Lung (tissue), 12 donors: ENCODE data around the gene TAS1R1. TPM values are rescaled to one million over a fixed set of nuclear protein-coding genes. Genes with fewer than 3 reads are reported as not detected.

Experiments used
- ATAC-seq: fragments of 200-7000 bp; cut with Tn5 transposase; one replicate; pipeline ENCODE4 v1.9.1; 2020; ENCODE audit warnings: moderate number of reproducible peaks; ENCODE audit not compliant: insufficient read depth, low FRiP score
- DNase-seq, 3 donors: peaks; one replicate each; pipeline ENCODE4 v3.0.0-alpha.2; 2013 to 2017
- H3K27ac ChIP-seq, 2 donors: one replicate each; pipeline ENCODE4 v1.5.1; 2013; ENCODE audit warnings: mild to moderate bottlenecking in 2 of 2, moderate library complexity in 2 of 2, control low read depth in 1 of 2, inconsistent platforms in 1 of 2, low read depth in 1 of 2, low read length in 1 of 2
- H3K27me3 ChIP-seq, 3 donors: one replicate each; pipeline ENCODE4 v1.5.1; 2013; ENCODE audit warnings: low read length in 2 of 3; ENCODE audit not compliant: control insufficient read depth in 3 of 3, insufficient read depth in 3 of 3
- H3K36me3 ChIP-seq, 4 donors: one replicate each; pipeline ENCODE4 v1.5.1; 2013; ENCODE audit warnings: low read length in 4 of 4, mild to moderate bottlenecking in 1 of 4, moderate library complexity in 1 of 4; ENCODE audit not compliant: control insufficient read depth in 4 of 4, insufficient read depth in 4 of 4
- H3K4me1 ChIP-seq, 5 donors: one replicate each; pipeline ENCODE4 v1.5.1; 2013; ENCODE audit warnings: low read length in 5 of 5, mild to moderate bottlenecking in 2 of 5, moderate library complexity in 1 of 5; ENCODE audit not compliant: control insufficient read depth in 5 of 5, insufficient read depth in 5 of 5
- H3K4me3 ChIP-seq: one replicate; pipeline ENCODE4 v1.5.1; 2013; ENCODE audit warnings: mild to moderate bottlenecking, control low read depth, moderate library complexity
- H3K9ac ChIP-seq, 2 donors: one replicate each; pipeline ENCODE4 v1.5.1; 2013; ENCODE audit warnings: low read length in 2 of 2, control low read depth in 1 of 2; ENCODE audit not compliant: insufficient read depth in 1 of 2
- H3K9me3 ChIP-seq, 4 donors: one replicate each; pipeline ENCODE4 v1.5.1; 2013; ENCODE audit warnings: low read length in 3 of 4, mild to moderate bottlenecking in 1 of 4, moderate library complexity in 1 of 4; ENCODE audit not compliant: control insufficient read depth in 4 of 4, insufficient read depth in 3 of 4
- CTCF ChIP-seq: IDR thresholded peaks from 2 replicates; pipeline ENCODE4 v1.5.1; 2012; ENCODE audit warnings: mild to moderate bottlenecking; ENCODE audit errors: control extremely low read depth, extremely low read depth
- WGBS, 2 donors: extraction: QIAGEN DNeasy Blood & Tissue Kit; methylation state at CpG; one replicate each; pipeline ENCODE4 v1.1.7; 2013; 5-methylcytosine and 5-hydroxymethylcytosine counted together
- polyA plus RNA-seq, 2 donors: library from polyadenylated mRNA; stranded (reverse); fragments of 200-250 nt; gene quantifications; one replicate each; pipeline ENCODE4 v1.2.1, GENCODE V29; 2013
- total RNA-seq, 2 donors: library from RNA; depleted of rRNA in 1 of 2; stranded (reverse); fragments of >200 nt in 1 of 2; gene quantifications; one replicate each; pipeline ENCODE4 v1.2.1, GENCODE V29; 2014 to 2021
- donor health status: control.
- donor health status: control.
- donor health status: Bipolar disorder and iron deficiency.
- donor health status: healthy.
- donor health status: DM: yes; HTN: yes; CAD: no.

TAS1R1 gene
- total and polyA plus RNA-seq, 4 donors = 0.02 to 0.51 (median 0.15) TPM

DNA sequence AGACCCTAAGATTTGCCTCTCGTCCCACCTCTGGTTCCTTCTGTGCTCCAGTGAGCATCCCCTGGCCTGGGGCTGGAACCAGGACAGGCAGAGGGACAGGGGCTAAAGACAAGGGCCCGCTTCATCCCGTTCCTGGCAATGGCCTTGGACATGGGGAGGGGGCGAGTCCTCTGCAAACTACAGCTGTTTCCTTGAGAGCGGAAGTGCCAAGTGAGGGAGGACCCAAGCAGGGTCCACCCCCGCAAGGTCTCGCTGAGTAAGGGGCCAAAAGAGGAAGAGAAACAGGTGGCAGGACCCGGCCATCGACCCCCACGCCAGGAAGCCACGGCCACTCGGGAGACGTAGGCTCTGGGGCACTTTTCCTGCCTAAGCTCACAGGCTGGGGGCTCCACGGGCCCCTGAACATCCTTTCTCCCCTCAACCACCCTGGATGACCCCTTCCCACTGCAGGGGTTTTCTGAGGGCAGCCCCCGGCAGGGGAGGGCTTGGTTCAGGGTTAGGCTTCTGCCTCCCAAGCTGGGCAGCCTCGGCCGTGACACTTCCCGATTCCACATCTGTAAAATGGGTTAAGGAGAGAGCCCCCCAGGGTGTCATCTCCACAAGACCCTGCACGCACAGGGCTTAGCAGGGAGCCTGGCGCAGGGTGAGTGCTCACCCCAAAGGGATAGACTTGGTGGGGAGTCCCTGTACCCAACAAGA, 45.7 kb upstream of the TAS1R1 start:
- no peak for ATAC-seq
- H3K9ac ChIP-seq = no peak overlapping the region
- 30 to 61% methylated on average over 20 of the region's 20 CpGs for WGBS, 2 donors

DNA sequence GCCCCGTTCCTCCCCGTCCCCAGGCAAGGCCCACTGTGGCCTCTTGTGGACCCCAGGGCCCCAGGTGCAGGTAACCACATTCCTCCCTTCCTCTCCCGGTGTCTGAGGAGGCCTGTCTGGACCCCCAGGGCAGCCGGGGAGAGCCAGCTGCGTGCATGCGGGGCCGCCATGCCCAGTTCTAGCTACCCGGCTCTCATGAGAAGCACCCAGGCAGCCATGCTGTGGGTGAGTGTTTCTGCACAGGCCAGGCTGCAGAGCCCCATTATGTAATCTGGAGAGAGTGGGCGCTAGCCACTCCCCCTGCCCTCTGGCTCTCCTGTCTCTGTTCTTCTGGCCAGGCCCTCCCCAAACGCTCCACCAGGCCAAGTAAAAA, 45.2 kb upstream of the TAS1R1 start:
- ATAC-seq = no peak
- H3K9ac ChIP-seq = no peak overlapping the region
- 61 to 72% methylated on average over 6 to 10 of the region's 10 CpGs for WGBS, 2 donors
- H3K27ac ChIP-seq = no peak overlapping the region
- no peaks in the 10 kb centered on the region for H3K9me3 ChIP-seq
- no peak overlapping the region for H3K4me3 ChIP-seq
- no peak for DNase-seq
- H3K27me3 ChIP-seq = no peaks in the 10 kb centered on the region
- H3K4me1 ChIP-seq = no peaks in the 10 kb centered on the region
- no peaks in the 10 kb centered on the region for H3K36me3 ChIP-seq
- no peak for TF ChIP-seq CTCF

More for the DNA sequence above, 45.7 kb upstream of the TAS1R1 start:
- no peak overlapping the region for H3K4me3 ChIP-seq
- no peaks in the 10 kb centered on the region for H3K27me3 ChIP-seq
- H3K9me3 ChIP-seq = no peaks in the 10 kb centered on the region
- no peak for DNase-seq
- no peak for TF ChIP-seq CTCF
- no peaks in the 10 kb centered on the region for H3K4me1 ChIP-seq
- no peaks in the 10 kb centered on the region for H3K36me3 ChIP-seq
- no peak overlapping the region for H3K27ac ChIP-seq

DNA sequence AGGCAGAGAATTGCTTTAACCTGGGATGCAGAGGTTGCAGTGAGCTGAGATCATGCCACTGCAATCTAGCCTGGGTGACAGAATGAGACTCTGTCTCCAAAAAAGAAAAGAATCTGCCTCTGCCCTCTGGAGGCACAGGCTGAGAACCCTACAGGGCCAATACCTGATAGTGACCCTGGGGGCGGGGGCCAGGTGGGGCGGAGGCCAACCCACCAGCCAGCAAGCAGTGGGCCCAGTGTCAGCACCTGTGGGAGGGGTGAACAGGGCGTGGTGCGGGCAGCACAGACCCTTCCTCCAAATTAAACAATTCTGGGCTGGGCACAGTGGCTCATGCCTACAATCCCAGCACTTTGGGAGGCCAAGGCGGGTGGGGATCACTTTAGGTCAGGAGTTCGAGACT, 44.6 kb upstream of the TAS1R1 start:
- no peak for ATAC-seq
- 82 to 91% methylated on average over 6 of the region's 6 CpGs for WGBS, 2 donors

More for the DNA sequence above, 44.6 kb upstream of the TAS1R1 start:
- no peaks in the 10 kb centered on the region for H3K36me3 ChIP-seq
- no peak for TF ChIP-seq CTCF
- no peak overlapping the region for H3K4me3 ChIP-seq
- H3K9ac ChIP-seq = no peak overlapping the region
- H3K27ac ChIP-seq = no peak overlapping the region
- no peaks in the 10 kb centered on the region for H3K4me1 ChIP-seq
- H3K9me3 ChIP-seq = no peaks in the 10 kb centered on the region
- H3K27me3 ChIP-seq = no peaks in the 10 kb centered on the region
- DNase-seq = no peak
